GM23248 (cell line): ENCODE measurements around the gene WFIKKN2.

Experiments
- EZH2 ChIP-seq: fragments of 200-600 bp; sonication (generic); IDR thresholded peaks from 2 replicates; pipeline ENCODE4 v1.6.1; 2018; ENCODE audit warnings: antibody characterized with exemption, mild to moderate bottlenecking; ENCODE audit not compliant: insufficient read depth, poor library complexity, severe bottlenecking
- EZH2phosphoT487 ChIP-seq: fragments of 200-600 bp; sonication (generic); IDR thresholded peaks from 2 replicates; pipeline ENCODE4 v1.6.1; 2018; ENCODE audit warnings: antibody characterized with exemption, moderate library complexity, mild to moderate bottlenecking, low read depth; ENCODE audit not compliant: insufficient read depth

DNA sequence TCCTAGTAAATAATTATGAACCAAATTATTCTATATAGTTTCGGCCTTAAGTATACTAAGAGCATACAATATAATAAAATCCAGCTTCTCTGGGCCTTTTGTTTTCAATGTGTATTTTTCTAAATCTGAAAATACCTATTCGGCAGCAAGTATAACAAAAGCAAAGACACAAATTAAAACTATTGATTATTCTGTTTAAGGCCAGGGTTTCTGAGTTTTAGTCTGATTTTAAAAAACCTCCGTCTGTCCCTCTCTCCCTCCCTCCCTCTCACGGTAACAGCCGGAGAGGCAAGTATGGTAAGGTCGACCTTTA is 29.3 kb downstream of the WFIKKN2 start:
- TF ChIP-seq EZH2 (no peak), EZH2phosphoT487 (no peak)
